Measurements from ENCODE around the gene ADAMTS9. TPM values are rescaled to one million over a fixed set of nuclear protein-coding genes. Genes with fewer than 3 reads are reported as not detected.

ADAMTS9 gene
- total RNA-seq, 1 donor from 2014 or later: 8.2 TPM

DNA sequence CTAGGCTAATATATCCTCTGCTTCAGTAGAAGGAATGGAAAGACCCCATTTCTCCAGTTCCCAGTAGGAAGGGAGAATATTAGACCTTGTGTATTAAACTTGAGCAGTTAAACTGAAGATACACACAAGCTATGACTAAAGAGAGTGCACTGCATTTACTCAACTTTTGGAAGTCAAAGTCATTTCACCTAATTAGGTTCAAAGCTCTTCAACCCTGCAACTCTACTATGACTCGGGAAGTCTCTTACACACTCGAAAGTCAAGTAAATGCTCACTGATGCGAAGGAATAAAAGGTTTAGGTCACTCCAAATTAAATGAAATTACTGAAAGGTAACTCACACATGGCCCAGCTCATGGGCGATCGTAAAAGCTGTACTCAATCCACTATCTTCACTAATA, 33.8 kb downstream of the ADAMTS9 start:
- DNase-seq (ENCODE audit: low spot score): no peak

DNA sequence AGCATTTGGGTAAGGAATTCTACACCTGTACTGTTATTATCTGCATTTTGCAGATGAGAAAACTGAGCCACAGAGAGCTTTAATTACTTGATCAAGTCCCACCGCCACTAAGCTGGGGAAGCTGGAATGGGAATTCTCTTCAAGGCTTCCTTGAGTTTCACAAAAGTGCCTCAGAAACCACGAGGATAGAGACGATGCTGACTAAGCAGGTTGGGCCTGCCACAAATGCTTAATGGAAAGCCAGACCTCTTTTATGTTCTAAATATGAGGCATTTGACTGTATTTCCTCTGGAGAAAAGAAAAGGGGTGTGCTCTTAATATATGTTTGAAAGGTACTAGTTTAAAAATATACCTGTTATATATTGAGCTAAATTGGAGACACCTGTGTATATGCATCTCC, 34.7 kb downstream of the ADAMTS9 start:
- no peak for DNase-seq (ENCODE audit: low spot score)

DNA sequence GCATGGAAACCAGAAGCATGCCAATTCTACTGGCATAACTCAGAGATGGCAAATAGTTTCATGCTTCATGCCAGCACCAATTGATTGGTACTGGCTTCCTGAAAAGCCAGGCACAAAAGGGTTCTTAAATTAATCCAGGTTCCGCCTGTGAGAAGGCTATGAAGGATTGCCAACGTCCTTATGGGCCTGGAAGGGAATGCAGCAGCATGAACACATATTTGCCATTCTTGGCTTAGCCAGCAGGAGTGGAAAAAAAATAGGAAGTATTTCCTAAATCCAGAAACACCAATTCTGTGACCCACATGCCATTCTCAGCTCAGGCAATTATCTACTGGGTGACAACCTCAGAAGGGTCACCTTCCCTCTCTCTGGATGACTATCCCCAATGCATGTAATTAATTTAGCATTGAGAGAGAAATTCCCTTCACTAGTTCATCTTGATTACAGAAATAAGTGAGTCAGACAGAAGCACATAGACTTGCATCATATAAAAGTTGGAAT, 36.0 kb downstream of the ADAMTS9 start:
- DNase-seq (ENCODE audit: low spot score): no peak

- DNase-seq (ENCODE audit: low spot score): no peak
Measured at GRCh38 chr3:64651303-64651702, 36.5 kb downstream of the ADAMTS9 start.

- no peak for DNase-seq (ENCODE audit: low spot score)
Measured at GRCh38 chr3:64650715-64651114, 37.1 kb downstream of the ADAMTS9 start.

DNA sequence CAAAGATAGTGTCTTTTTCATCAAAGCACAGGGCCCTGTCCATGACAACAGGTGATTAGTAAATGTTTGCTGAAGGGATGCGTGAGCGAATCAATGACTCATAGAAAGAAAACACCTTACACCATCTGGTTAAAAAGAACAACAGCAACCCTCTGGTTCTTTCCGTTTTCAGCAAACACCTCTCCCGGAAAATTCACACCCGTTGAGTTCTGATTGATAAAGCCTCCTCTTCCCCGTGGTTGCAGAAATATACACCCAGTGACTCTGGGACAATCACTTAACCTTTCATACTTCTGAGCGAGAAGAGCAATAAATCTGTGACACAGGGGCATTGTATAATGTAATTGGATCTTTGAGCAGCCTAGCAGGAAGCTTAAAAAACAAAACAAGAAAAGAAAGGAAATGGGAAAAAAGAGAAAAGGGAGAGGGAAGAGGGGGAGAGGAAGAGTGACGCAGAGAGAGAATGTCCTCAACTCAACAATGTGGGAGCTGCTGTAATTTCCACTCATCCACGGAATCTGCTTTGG, 37.6 kb downstream of the ADAMTS9 start:
- no peak for DNase-seq (ENCODE audit: low spot score)

DNA sequence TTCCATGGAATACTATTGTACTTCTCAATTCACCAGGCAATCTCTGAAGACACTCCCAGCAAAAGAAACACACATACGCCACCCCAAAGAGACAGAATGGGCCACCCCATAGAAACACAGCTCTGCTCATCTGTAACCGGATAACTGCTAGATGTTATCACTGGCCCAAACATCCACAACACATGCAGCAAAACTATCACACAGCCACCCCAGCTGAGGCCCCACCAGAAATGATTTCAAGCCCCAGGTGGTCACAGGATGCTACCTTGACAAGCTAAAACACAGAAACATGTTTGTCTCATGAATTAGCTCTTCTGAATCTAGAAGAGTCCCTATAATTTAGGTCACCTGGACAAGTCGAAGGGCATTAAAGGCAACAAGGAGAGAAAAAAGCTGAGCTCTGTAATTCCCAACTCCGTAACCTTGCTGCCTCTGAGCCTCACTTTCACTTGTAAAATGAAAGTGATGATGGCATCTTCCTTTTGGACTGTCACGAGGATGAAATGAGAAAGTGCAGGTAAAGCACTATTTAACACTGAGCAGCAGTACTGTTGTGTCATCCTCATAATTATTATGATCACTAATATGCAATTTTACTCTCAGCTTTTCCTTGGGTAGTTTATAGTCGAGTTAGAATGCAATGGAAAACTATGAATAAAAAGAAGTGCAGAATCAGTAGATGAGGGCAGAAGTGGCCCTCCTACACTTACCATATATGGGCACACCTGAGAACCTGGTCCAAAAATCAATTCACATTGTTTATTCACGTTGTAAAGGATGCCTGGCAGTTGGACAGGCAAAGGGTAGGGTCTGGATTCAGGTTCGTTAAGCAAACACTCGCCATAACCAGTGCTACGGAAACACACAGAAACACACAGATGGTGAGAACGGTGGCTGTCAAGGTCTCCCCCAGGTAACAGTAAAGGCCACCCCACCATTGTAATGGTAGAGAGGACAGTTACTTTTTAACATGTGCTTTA, 38.6 kb downstream of the ADAMTS9 start:
- DNase-seq (ENCODE audit: low spot score): no peak

DNA sequence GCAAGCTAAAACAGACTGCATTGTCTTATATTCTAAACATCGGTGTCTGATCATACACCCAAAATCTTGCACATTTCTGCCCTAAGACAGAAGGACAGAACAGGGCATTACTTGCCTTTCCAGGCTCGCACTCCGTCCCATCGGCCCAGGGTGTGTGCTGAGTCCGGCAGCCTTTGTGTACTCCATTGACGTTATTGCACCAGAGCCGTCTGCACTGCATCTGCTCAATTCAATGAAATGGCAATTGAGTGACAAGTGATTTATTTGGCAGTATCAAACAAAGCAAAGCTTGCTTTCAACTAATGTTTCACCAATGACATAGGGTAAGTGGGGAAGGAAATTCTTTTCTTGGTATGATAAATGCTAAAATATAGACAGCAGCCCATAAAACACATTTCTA, 40.0 kb downstream of the ADAMTS9 start:
- DNase-seq (ENCODE audit: low spot score): no peak

DNA sequence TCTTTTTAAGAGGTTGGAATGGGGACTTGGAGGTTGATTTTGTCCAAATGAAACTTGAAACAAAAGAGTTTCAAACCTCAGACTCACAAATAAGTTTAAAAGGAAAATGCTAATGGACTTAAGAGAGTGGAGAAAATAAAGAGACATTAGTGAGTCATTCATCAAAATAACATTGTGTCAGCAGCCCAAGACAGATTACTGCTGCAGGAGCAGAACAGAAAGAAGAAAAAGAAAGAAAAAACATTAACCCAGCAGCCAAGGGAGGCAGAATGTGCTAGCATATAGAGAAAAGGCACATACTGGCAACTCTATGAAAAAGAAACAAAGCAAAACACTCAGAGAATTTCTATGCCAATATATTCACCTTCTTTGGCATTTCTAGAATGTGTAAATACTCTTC, 42.6 kb downstream of the ADAMTS9 start:
- no peak for DNase-seq (ENCODE audit: low spot score)

- DNase-seq (ENCODE audit: low spot score): no peak
Measured at GRCh38 chr3:64644483-64644882, 43.3 kb downstream of the ADAMTS9 start.

DNA sequence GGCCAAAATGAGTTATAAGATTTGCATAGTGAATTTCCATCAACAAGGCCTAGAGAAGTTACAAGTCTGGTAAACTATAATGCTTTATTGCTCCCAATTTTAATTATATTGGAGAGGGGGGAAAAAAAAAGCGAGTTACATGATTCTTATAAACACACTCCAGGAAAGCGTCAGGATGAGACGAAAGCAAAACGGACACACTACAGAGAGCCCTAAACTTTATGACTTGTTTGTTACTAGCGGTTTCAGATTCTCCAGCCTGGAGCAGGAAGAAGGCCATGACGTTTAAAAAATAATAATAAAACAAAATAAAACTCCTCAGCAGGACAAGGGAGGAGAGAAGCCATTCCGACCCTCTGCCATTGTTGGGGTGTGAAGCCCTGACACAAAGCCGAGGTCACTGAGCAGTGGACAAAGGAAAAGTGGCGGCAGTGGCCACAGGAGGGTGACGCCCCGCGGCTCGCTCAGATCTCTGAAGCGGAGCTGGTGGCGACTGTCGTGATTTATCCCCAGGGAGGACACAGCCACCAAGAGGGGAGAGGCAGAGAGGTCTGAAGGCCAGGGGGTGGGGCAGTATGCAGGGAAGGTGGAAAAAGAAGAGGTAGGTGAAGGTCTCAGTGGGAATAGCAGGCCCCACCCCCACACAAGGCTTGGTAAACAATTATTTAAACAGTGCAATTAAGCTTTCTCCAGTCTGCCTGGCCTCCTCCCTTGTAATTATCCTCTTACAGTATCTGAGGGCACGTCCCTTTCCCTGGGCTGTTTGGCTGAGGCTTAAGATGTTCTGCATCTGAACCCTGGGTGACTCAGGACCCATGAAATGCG, 45.3 kb downstream of the ADAMTS9 start:
- DNase-seq (ENCODE audit: low spot score): no peak

- no peak for DNase-seq (ENCODE audit: low spot score)
Measured at GRCh38 chr3:64638981-64639481, 48.8 kb downstream of the ADAMTS9 start.

DNA sequence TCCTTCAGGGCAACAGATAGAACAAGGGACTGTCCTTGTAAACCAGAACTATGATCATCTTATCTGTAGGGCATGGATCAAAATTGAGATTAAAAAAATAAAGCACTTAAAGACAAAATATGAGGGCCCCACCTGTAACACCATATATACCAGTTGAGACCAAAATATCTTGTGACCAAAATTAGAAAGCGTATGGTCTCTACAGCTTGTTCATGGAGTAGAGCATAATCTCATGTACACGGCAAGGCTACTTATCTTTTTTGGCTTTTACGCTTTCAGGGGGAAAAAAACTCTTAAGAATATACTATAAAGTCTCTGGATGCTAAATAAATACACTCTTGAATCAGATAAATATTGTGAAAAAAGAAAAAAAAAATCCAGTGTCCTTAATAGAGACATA, 49.3 kb downstream of the ADAMTS9 start:
- DNase-seq (ENCODE audit: low spot score): no peak

DNA sequence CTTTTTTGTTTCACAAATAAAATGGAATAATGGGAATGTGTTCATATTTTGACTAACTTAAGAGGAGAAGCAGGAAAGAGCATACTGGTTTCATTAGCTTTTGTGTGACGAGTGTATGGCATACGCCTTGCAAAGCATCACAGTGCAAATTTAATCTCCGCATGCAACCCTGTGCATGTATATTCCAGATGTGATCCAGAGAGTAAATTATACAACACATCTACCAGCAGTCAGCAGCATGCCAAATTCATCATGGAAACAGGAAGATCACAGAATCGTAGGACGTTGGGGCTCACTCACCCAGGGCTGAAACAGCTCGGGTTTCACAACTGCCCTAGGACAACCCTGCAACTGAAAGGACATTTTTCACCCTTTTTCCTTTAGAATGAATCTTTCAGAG, 53.4 kb downstream of the ADAMTS9 start:
- DNase-seq (ENCODE audit: low spot score): no peak

DNA sequence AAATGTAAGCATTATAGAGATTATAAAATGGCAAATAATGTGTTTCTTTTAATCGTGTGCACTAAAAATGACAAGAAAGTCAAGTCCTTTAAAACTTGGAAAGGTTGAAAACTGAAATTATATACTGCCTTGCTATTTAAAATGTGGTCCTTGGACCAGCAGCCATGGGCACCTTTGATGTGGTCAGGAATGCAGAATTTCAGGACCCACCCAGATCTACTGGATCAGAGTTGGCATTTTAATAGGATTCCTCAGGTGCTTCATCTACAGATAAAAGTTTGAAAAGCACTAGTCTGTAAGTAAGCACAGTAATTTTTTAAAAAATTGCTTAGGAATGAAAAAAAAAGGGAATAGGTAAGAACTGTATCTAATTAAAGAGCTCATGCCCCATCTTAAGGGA, 55.8 kb downstream of the ADAMTS9 start:
- no peak for DNase-seq (ENCODE audit: low spot score)

DNA sequence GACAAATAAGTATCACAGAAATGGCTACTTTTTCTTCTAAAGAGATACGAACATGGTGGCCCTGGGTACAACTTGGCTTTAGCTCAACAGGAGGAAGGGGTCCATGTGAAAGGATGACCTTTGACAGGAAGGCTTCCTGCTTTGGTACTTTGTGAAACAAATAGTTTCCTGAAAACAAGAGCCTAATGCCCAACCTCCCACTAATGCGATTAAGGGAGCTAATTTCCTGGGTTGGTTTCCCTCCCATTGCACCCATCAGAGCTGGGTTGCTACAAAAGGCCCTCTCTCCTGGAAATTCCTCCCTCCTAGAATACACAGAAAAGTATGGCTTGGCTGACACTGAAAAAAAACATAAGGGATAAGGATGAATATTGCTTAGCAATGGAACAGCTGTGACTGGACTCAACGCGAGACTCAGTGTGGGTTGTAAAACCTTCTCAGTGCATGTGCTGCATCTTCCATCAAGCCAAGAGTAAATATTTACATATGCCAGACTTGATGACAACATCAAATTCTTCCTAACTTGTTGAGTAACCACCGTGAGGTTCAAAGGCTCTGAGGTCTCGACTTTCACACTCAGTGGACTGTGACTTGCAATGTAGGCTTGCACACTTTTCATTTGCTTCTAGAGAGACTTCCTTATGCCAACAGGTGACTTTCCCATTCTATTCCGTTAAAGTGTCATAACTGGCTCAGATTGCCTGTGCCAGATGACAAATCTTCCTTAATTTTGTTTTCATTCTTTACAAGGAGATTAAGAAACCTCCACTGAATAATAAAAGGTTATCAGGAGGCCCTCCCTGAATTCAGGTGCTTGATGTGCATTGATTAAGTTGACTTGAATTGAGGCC, 60.1 kb downstream of the ADAMTS9 start:
- no peak for DNase-seq (ENCODE audit: low spot score)

GRCh38 chr3:64627042-64627441, 60.8 kb downstream of the ADAMTS9 start:
- no peak for DNase-seq (ENCODE audit: low spot score)

GRCh38 chr3:64625381-64625780, 62.4 kb downstream of the ADAMTS9 start:
- DNase-seq (ENCODE audit: low spot score): no peak

DNA sequence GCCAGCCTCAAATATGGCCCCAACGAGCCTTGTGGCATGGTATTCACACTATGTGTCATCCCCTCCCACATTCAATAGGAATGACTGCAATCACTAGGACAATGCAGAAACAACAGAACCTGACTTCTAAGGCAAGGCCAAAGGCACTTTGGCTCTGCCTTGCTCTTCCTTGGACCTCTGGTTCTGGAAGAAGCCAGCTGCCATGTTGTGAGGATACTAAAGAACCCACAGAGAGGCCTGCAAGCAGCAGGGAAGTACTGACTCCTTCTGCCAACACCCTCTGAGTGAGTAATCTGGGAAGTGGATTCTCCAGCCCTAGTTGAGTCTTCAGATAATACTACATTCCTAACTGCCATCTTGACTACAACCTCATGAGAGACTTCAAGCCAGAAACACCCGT, 64.7 kb downstream of the ADAMTS9 start:
- DNase-seq (ENCODE audit: low spot score): no peak

GRCh38 chr3:64621726-64622395, 65.9 kb downstream of the ADAMTS9 start:
- no peak for DNase-seq (ENCODE audit: low spot score)

DNA sequence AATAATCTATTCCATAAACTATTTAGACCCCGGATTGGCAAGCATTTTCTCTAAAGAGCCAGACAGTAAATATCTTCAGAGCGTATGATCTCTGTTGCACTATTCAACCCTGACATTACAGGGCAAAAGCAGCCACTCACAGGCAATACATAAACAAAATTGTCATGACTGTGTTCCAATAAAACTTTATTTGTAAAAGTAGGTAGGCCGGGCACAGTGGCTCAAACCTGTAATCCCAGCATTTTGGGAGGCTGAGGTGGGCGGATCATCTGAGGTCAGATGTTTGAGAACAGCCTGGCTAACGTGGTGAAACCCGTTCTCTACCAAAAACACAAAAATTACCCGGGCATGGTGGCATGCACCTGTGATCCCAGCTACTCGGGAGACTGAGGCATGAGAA, 66.5 kb downstream of the ADAMTS9 start:
- DNase-seq (ENCODE audit: low spot score): no peak

Data from mucosa of gallbladder (tissue), 1 donor.